ENCODE data around the gene NME7.

NME7 gene

GRCh38 chr1:169102567-169102966, 265.0 kb downstream of the NME7 start:
- H3K4me3 ChIP-seq (ENCODE audit: low read depth, low read length) = no peak overlapping the region

GRCh38 chr1:169100651-169101088, 266.9 kb downstream of the NME7 start:
- H3K4me3 ChIP-seq (ENCODE audit: low read depth, low read length) = no peak overlapping the region
- DNase-seq (ENCODE audit: low read depth) = no peak

More at GRCh38 chr1:169102567-169102966, 265.0 kb downstream of the NME7 start:
- DNase-seq (ENCODE audit: low read depth) = peak; percentile 49

- no peak for DNase-seq (ENCODE audit: low read depth)
- H3K4me3 ChIP-seq (ENCODE audit: low read depth, low read length) = no peak overlapping the region
These were observed 267.4 kb downstream of the NME7 start for GRCh38 chr1:169100208-169100607.

- no peak for DNase-seq (ENCODE audit: low read depth)
- H3K4me3 ChIP-seq (ENCODE audit: low read depth, low read length) = no peak overlapping the region
These were observed 268.0 kb downstream of the NME7 start for GRCh38 chr1:169099561-169099960.

- H3K4me3 ChIP-seq (ENCODE audit: low read depth, low read length) = no peak overlapping the region
- DNase-seq (ENCODE audit: low read depth) = no peak
These were observed 269.2 kb downstream of the NME7 start for GRCh38 chr1:169098380-169098779.

- DNase-seq (ENCODE audit: low read depth) = no peak
- no peak overlapping the region for H3K4me3 ChIP-seq (ENCODE audit: low read depth, low read length)
These were observed 272.6 kb downstream of the NME7 start for GRCh38 chr1:169094897-169095569.

GRCh38 chr1:169092399-169092798, 275.2 kb downstream of the NME7 start:
- DNase-seq (ENCODE audit: low read depth) = no peak
- no peak overlapping the region for H3K4me3 ChIP-seq (ENCODE audit: low read depth, low read length)

GRCh38 chr1:169091480-169091941, 276.1 kb downstream of the NME7 start:
- H3K4me3 ChIP-seq (ENCODE audit: low read depth, low read length) = no peak overlapping the region
- DNase-seq (ENCODE audit: low read depth) = no peak

- no peak overlapping the region for H3K4me3 ChIP-seq (ENCODE audit: low read depth, low read length)
- DNase-seq (ENCODE audit: low read depth) = no peak
These were observed 276.7 kb downstream of the NME7 start for GRCh38 chr1:169090900-169091311.

- no peak for DNase-seq (ENCODE audit: low read depth)
- H3K4me3 ChIP-seq (ENCODE audit: low read depth, low read length) = no peak overlapping the region
These were observed 277.2 kb downstream of the NME7 start for GRCh38 chr1:169090308-169090899.

- H3K4me3 ChIP-seq (ENCODE audit: low read depth, low read length) = no peak overlapping the region
- DNase-seq (ENCODE audit: low read depth) = no peak
These were observed 277.8 kb downstream of the NME7 start for GRCh38 chr1:169089776-169090175.

- no peak for DNase-seq (ENCODE audit: low read depth)
These were observed 279.7 kb downstream of the NME7 start for GRCh38 chr1:169087876-169088275.

GRCh38 chr1:169086603-169087455, 280.8 kb downstream of the NME7 start:
- no peak for DNase-seq (ENCODE audit: low read depth)
- no peak overlapping the region for H3K4me3 ChIP-seq (ENCODE audit: low read depth, low read length)

More at GRCh38 chr1:169087876-169088275, 279.7 kb downstream of the NME7 start:
- H3K4me3 ChIP-seq (ENCODE audit: low read depth, low read length) = no peak overlapping the region

GRCh38 chr1:169085911-169086310, 281.7 kb downstream of the NME7 start:
- no peak for DNase-seq (ENCODE audit: low read depth)
- no peak overlapping the region for H3K4me3 ChIP-seq (ENCODE audit: low read depth, low read length)
